Kasumi-1 (cell line): ENCODE measurements around the gene SMIM1.
A peak's percentile ranks its signal among the peaks of the same experiment; 100 is the strongest.

Source experiments
- DNase-seq, 2 experiments: peaks; one replicate each; lab custom pipeline; 2025; lab: John Stamatoyannopoulos, UW

Gene SMIM1

DNA sequence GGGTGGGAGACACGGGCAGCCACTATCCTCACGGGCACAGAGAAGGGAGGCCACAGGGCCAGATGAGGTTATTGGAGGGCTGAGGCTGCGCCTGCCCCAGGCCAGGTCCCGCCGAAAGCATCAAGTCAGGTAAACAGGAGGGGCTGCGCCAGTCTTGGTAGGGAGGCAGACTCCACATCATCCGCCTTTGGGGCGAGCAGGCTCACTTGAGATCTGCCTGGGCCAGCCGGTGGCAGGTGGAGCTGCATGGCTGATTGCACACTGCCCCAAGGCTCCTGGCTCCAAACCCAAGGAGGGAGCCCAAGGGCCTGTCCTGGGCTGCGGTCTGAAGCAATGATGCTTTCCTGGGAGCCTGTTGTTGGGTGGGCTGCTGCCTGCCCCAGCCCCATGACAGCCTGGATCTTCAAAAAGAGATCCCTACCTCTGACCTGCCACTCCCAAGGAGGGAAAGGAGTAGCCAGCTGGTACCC lies 4.6 kb downstream of the SMIM1 start:
- DNase-seq = no peak

DNA sequence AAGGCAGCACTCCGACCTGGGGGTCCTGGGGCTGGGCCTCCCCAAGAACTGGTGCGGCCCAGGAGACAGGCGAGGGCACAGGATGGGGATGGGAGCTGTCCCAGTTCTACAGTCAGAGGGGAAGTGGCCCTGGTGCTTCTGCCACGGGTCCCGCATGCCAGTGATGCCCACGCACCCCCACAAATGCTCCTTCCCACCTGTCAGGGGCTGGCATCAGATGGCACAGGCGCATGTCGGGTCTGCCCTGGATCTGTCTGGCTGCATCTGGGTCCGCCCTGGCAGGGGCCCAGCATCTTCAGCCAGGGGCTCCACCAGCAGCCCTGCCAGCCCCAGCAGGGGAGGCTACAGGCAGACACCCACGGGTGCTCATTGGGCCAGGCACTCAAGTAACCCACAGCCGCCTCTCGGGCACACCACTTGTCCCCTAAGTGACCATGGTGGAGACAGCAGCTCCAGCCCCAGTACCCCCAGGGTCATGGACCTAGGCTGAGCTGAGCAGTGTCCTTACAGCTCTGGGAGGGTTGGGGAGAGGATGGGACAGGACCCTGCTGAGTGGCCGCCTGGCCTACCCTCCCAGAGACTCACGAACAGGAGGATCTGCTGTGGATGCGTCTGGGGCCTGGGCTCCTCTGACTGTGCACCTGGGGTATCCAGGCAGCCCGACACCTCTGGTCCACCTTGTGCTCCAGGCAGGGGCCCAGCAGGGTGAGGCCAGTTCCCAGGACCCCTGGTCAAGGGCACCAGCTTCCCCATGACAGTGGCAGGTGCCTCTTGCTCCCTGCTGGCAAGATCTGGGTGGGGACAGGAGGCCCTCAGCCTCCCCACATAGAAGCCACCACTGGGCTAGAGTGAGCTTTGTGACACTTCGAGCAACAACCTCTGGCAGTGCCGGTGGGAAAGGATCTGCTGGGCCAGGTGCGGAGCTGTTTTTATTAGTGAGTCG lies 5.4 kb downstream of the SMIM1 start:
- no peak for DNase-seq

DNA sequence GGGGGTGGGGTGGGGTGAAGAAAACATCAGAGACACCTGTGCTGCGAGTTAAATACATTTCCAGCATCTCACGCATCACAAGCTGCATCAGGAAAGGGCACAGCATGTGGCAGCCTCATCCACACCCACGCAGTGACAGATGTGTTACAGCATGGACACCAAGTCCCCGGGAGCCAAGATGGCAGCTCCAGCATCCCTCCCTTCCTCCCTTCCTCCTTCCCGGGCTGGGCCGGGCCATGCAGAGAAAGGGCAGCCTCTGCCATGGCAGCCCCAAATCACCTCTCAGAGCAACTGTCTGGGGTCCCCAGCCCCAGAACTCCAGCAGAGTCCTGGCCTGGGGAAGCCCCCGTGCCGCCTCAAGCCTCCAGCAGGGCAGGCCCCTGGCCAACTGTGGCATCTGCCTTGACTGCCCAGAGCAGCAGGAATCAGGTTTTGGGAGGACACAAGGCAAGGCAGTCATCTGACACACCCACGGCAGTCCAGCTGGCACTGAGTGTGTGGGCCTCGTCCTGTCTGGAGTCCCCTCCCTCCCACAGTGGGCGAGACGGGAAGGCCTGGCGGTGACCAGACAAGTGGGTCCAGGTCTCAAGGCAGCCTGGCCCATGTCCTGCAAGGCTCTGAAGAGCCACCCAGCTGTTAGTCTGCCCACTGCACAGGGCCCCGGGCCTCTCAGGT lies 6.2 kb downstream of the SMIM1 start:
- DNase-seq = no peak

DNA sequence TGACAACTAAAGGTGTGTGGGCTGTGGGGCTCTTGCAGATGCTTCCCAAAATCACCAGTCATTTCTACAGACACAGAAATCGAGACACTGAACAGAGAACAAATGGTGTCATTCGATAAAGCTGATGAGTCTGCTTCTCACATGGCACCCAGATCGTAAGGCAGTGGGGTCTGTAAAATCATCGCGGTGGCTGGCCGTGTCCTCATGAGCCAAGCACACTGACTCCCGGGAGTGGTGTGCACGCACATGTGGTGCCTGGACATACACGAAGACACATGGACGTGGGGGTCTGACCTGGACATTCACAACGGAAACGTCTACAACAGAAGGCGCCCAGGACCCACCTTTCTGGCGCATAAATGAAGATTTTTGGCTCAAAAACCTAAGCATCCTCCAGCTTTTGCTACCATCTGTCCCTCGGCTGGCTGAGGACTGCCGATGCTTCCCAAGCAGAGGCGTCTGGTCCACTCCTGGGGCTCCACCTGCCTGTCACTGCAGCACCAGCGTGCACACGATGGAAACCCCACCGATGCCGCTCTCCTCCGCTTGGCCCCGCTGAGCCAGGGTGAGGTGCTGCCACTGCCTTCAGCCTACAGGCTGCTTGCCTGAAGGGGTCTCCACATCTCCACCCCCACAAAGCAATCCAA lies 6.8 kb downstream of the SMIM1 start:
- DNase-seq = no peak

DNA sequence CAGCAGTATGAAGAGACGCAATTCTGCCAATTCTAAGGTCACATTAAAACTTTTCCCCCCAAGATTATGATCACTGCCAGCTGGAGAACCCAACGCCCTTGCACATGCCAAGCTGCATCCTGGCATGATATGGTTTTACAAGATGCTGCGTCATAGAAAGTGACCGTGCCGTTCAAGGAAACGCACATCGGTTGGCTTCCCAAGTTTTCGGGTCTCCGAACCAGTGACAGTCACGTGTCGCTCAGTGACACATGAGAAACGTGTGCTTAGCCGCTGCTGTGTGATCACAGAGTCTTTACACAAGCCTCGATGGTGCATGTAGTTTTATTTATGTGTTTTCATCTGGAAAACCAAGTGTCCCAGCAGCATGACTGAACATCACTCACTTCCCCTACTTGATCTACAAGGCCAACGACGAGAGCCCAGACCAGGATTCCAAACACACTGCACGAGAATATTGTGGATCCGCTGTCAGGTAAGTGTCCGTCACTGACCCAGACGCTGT lies 7.4 kb downstream of the SMIM1 start:
- DNase-seq = no peak

DNA sequence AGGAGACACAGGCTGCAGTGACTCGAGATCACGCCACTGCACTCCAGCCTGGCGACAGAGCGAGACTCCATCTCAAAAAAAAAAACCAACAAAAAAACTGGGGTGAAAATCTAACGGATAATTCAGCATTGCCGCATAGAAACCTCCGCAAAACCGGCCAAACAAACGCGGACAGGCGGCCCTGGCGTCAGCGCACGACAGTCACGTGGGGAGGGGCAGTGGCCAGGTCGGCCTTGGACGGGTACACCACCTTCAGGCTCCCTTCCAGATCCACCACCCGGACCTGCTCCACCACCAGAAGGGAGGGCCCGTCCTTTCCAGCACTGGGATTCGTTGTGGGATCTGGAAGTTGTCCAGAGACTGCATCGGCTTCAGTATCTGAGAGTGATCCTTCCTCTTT lies 8.4 kb downstream of the SMIM1 start:
- no peak for DNase-seq

DNA sequence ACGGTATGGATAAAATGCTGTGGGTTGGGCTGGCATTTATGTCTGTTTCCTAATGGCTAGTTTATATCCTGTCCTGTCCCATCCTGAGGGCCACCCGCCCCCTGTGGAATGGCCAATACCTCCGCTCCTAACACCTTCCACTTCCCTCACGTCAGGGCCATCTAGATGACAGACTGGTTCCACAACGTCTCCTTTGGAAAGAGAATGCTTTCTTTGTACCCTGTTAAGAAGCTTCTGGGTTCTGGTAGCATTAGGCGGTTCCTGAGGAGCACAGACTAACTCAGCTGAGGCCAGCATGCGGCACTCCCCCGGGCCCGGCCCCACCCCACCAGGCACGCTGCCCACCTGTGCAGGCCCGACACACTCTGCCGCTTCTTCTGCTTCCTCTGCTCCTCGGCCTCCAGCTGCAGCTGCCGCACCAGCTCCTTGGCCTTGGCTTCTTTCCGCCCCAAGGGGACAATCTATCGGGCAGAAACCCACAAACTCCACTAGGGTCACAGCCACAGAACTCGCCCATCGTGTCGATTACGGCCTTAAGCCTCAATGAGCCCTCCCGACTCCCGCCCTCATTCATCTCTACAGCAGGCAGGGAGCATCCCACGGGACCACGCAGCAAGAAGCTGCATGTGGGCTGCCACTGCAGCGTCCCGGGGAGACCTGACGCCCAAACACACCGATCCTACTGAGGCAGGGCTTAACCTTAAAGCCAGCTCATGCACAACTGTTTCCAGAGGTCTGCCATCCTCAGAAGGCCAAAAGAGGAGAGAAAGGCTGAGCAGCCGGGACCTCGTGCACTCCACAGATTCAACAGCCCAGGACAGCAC lies 11.3 kb downstream of the SMIM1 start:
- no peak for DNase-seq

DNA sequence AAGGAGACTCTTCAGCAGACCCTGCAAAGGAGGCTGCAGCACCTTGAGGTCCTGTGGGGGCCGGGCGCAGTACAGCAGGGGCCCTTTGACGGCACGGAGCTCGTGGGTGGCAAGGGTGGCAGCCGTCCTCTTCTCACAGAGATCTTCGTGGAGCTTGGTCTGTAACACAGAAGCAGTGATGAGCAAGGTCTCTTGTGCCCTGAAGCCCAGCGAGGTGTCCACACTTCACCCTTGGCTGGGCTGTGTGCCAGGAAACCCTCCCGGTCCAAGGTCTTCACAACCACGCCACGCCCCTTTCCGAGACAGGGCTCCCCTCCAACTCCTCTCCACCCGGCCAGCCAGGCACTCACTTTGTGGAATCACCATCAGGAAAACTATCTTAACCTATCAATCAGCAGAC lies 12.5 kb downstream of the SMIM1 start:
- DNase-seq = no peak

DNA sequence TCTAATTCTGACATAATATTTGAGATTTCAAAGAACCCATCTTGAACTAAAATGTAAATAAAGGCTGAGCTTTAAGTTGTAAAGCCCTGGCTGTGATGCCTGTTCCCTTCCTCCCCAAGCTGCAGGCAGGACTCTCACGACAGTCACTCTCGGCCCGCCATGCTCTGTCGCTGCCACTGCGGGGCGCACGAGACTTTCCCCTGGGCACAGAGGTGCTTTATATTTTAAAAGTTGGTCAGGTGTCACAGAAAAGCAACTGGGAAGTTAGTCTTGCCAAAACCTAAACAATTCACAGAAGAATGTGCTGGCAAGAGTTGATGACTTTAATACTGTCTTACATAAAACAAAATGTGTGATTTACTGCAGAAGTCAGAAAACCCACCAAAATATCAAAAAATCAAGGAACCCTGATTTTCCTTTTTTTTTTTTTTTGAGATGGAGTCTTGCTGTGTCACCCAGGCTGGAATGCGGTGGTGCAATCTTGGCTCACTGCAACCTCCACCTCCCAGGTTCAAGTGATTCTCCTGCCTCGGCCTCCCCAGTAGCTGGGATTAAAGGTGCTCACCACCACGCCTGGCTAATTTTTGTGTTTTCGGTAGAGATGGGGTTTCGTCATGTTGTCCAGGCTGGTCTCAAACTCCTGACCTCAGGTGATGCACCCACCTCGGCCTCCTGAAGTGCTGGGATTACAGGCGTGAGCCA lies 13.1 kb downstream of the SMIM1 start:
- DNase-seq = peak; percentile 44 to 75

DNA sequence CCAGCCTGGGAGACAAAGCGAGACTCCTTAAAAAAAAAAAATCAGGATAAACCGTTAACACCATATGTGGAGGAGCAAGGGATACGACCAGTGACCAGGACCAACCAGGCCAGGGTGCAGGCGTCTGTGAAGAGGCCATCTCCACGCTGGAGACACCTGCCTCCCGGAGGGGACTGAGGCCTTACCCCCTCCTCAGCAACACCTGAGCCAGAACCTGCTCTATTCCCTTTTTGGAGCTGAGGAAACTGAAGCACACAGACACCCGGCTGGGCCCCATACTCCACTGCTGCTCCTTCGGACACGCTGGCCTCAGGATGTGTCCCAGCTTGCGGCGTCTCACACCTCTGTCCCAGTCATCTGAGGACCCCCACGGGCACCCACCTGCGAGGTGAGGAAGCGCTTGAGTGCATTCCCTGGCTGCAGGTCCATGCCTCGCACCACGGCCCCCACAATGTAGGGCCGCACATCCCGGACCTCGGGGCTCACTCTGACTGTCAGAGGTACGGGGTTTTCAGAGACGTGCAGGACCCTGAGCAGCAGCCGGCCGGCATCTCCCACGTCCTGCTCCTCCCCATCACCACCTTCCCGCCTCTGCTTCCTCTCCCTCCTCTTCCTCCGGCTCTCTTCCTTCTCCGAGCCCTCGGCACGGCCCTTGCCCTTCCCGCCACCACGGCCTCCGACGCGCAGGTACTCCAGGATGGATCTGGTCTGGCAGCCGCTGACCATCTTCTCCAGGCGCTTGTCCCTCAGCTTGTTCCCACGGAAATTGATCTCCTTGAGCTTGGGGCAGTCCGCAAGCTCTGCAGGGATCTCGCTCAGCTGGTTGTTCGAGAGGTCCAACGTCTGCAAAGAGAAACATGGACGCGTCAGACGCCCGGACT lies 14.2 kb downstream of the SMIM1 start:
- DNase-seq = no peak

DNA sequence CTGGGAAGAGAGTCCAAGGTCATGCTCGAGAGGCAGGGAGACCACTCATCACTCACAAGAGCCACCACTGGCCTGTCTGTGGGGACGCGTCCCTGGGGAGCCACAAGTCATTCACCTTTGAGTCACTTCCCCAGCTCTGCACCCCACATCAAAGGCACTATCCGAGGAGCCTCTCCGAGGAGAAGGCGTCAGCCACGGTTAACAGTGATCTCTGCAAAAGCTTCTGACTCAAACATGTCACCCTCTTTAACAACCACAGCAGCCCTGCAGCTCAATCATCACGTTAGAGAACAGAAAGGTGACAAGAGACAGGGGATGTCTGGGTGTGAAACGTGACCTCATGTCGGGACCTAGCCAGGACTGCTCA lies 14.8 kb downstream of the SMIM1 start:
- no peak for DNase-seq

DNA sequence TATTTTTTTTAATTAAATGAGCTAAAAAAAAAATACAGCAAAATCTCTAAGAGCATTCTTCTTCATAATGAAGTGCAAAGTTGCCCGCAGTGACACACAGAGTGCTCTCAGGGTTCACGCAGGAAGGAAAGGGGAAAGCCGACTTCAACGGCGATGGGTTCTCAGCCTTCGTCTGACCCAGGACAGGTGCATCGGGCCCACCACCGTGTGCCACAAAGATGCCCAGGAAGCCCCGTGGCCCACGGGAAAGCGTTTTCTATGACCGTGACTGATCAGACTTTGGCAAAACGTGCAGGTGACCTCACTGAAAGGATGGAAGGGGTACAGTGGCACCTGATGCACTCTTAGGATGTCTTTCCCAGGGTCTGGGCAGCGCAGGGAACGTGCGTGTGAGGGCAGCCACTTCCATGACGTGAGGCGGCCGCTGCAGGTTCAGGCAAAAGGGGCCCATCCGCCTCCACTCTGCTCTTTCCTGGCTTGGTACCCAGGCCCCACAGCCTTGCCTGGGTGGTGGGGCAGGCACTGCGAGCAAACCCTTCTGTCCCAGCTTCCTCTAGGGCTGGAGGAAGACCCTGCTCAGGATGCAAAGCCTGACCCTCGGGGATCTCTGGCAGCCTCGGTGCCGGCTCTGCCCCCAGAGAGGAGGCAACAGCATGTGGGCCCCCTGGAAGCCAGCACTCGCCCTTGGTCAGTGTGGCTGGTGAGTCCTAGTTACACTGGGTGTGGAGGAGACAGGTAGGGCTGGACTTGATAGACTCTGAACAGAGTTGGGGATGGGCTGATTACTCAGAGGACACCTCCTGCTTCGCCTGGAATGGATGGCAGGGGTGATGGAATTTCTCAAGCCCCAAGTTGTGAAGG lies 15.4 kb downstream of the SMIM1 start:
- no peak for DNase-seq

DNA sequence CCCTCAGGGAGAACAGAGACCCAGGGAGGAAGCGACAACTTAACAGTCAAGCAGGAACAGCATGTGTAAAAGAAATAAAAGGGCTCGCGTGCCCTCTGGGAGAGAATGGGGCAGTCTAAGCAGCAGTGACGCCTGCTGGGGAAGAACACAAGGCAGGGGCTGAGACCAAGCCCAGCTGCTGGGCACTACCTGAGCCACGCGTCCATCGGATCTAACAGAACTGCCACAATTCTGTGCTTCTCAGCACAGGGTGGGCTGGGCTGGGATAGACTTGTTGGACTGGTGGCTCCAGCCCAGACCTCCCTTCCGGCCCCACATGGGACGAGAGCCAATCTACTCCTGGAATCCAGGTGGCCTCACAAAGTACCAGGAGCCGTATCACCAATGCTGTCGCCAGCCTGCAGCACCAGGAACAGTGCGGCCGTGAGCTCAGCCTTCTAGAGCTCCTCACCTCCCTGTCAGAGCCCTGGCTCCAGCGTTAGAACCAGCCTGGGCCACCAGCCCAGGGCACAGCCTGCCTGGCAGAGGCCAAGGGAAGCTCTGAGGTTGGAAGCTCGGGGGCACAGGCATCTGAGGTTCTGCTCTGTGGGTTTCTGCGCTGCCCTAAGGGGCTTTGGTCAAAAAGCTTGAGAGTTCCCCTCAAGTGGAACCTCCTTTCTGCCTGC lies 16.3 kb downstream of the SMIM1 start:
- no peak for DNase-seq

DNA sequence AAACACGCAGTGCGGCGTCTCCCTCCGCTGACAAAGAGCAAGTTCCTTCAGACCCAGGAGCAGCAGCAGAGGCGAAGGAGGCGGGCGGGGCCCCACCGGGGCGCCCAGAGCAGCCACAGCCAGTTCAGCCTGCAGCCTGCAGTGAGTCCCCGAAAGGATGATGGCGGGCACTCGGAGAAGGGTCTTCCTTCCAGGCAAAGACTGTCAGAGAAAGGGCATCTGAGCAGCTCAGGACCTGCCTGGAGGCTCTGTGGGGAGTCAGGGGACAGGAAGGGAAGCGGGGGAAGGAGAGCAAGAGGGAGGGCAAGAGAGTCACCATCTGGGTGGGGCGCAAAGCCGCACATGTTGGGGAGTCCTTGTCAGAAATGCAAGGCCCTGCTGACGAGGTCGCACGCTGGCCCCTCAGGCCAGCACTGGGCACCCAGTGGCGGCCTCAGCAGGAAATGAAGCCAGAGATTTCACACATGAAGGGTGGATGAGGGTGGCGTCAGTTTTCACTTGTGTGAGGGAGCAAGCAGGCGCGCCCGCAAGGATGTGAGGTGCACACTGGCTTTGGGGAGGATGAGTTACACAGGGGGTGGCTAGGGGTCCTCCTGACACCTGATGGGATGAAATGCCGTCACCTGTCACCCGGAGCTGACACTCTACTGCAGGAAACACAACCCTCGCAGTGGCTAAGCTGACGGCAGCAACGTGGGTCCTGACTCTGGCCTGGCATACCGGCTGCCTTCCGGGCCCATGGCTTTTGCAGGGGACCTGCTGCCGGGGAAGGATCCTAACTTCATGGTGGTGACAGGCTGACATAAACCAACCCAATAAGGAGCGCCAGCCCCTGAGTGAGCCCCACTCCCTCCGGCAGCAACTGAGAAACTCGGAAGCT lies 17.1 kb downstream of the SMIM1 start:
- DNase-seq = no peak

DNA sequence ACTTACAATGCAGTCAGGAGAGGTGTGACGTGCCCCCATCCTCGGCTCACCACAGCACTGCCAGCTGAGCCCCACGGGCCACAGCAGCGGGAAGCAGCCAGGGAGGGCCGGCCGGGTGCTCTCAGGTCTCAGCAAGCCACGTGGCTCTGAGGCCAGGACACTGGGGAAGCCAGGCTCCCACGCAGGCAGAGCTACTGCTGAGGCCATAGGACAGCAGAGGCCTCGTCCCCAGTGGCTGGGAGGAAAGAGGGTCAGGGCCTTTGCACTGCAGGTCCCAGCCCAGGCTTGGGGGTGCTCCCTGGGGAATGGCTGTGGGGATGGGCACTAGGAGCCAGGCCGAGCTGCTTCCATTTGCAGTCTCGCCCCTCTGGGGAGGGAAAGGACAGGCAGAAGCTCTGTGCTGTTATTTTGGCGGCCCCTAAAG lies 18.0 kb downstream of the SMIM1 start:
- no peak for DNase-seq

DNA sequence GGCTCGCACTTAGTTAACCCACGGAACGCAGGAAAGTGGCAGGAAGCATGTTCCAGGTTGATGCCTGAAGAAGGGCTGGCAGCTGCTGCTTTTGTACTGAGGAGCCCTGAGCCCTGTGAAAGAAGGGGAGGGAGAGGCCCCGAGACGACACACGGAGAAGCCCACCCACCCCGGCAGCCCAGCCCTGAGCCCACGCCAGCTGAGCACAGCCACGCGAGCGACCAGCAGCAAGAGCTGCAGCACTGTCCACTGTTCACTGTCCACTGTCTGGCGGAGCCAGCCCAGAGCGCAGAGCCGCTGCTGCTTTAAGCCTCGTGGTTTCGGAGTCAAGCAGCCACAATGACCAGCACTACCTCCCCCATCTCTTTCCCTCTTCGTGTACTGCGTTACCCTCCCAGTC lies 18.4 kb downstream of the SMIM1 start:
- DNase-seq = no peak

DNA sequence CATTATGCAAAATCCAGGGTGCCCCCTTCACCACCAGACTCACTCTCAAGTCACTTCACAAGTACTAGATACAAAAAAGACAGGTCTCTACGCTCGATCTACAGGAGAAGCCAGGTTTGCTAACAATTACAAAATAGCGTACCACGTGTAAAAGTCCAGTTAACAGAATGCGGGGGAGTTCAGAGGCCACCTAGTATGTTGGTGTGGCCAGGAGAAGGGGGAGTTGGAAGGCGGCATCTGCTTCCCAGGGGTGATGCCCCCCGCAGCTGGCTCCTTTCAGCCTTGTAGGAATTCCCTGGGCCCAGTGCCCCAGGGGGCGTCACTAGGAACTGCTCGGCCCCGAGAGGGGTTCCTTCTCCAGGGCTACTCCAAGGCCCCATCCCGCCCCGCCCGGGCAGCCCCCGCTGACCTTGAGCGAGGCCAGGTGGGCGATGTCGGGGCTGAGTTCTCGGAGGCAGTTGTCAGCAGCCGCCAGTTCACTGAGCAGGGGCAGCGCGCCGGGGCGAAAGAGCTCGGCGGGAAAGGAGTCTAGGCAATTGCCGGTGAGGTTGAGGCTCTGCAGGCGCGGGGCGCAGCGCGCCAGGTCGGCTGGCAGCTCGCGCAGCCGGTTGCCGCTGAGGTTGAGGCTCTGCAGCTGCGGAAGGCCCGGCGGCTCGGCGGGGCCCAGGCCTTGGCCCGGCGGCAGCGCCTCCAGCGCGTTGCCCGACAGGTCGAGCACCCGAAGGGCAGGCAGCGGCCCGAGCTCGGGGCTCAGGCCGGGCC lies 23.1 kb downstream of the SMIM1 start:
- no peak for DNase-seq
